Panc1 (cell line): Measurements from ENCODE around the gene SLC22A16. TPM values are rescaled to one million over a fixed set of nuclear protein-coding genes. Genes with fewer than 3 reads are reported as not detected.

ENCODE experiments used
- ATAC-seq: fragments of 200-7000 bp; cut with Tn5 transposase; 2 replicates; pipeline ENCODE4 v1.9.1; 2020; ENCODE audit warnings: mild to moderate bottlenecking, moderate library complexity
- BruUV-seq: library from RNA; stranded (reverse); fragments of 400-500 nt; replicated peaks from 2 replicates; lab custom pipeline; 2021; lab: Mats Ljungman, UMichigan
- CTCF ChIA-PET: fragments of 300-600 bp; sonication (Branson Sonifier 250); formaldehyde crosslinking; loops from one replicate; lab custom pipeline; 2022; ENCODE audit warnings: antibody characterized with exemption; lab: Charles Lee
- POLR2A ChIA-PET: fragments of 300-600 bp; sonication (Branson Sonifier 250); formaldehyde crosslinking; loops from one replicate; lab custom pipeline; 2022; ENCODE audit warnings: antibody characterized with exemption; lab: Charles Lee
- DNase-seq: peaks from one replicate; pipeline ENCODE4 v3.0.0-alpha.2; 2010; ENCODE audit warnings: low read depth, low spot score
- H3K27ac ChIP-seq: 2 replicates; pipeline ENCODE4 v1.5.1; 2011; ENCODE audit warnings: mild to moderate bottlenecking, low read length, inconsistent platforms
- H3K27me3 ChIP-seq: fragments of 200-500 bp; sonication (Bioruptor generic); 2 replicates; pipeline ENCODE4 v1.6.0; 2014; ENCODE audit warnings: low read length, inconsistent platforms; ENCODE audit not compliant: control insufficient read depth, insufficient read depth
- H3K36me3 ChIP-seq: fragments of 200-500 bp; sonication (Bioruptor generic); 2 replicates; pipeline ENCODE4 v1.5.1; 2014; ENCODE audit warnings: inconsistent platforms, mild to moderate bottlenecking, low read length, moderate library complexity; ENCODE audit not compliant: control insufficient read depth, insufficient read depth
- H3K4me1 ChIP-seq: 2 replicates; pipeline ENCODE4 v1.5.1; 2011; ENCODE audit warnings: inconsistent platforms, mild to moderate bottlenecking, low read length, moderate library complexity; ENCODE audit not compliant: control insufficient read depth, insufficient read depth
- H3K4me3 ChIP-seq, 2 experiments: 2 replicates each; pipeline ENCODE4 v1.5.1; 2011 to 2012; ENCODE audit warnings: low read depth in 2 of 2, low read length in 2 of 2, mild to moderate bottlenecking in 2 of 2, inconsistent platforms in 1 of 2, moderate library complexity in 1 of 2
- H3K9me3 ChIP-seq: fragments of 200-500 bp; sonication (Bioruptor generic); 2 replicates; pipeline ENCODE4 v1.5.1; 2014; ENCODE audit warnings: low read depth, mild to moderate bottlenecking, inconsistent platforms, low read length, moderate library complexity; ENCODE audit not compliant: control insufficient read depth, insufficient read depth
- POLR2AphosphoS5 ChIP-seq: IDR thresholded peaks from 2 replicates; pipeline ENCODE4 v1.6.1; 2012; ENCODE audit warnings: mild to moderate bottlenecking, low read depth, low read length, moderate library complexity
- SIN3A ChIP-seq: IDR thresholded peaks from 2 replicates; pipeline ENCODE4 v1.6.1; 2012; ENCODE audit warnings: low read depth, mild to moderate bottlenecking, low read length, moderate library complexity, borderline replicate concordance; ENCODE audit not compliant: insufficient read depth
- TCF7L2 ChIP-seq: IDR thresholded peaks from 2 replicates; pipeline ENCODE4 v1.6.1; 2011; ENCODE audit warnings: mild to moderate bottlenecking, low read depth, low read length, inconsistent platforms
- in situ Hi-C: cut with HindIII; loops from 2 replicates; pipeline ENCODE4 v1.10.0; 2016; ENCODE audit warnings: low sequenced_read_pairs, low pct_unique_long_range_greater_than_20kb
- intact Hi-C: fragments of 100-400 bp; cut with micrococcal nuclease; formaldehyde crosslinking; loops from one replicate; pipeline ENCODE4 v1.10.0; 2022; ENCODE audit not compliant: unreplicated experiment
- total RNA-seq: library from RNA; stranded (reverse); gene quantifications from one replicate; pipeline ENCODE4 v1.2.1, GENCODE V29; 2021; ENCODE audit not compliant: unreplicated experiment
- TF ChIP-seq, protein P1 (sequence below), 2 experiments: IDR thresholded peaks; 2 replicates each; pipeline ENCODE4 v1.6.1; 2011 to 2012; ENCODE audit warnings: low read depth in 2 of 2, control low read depth in 1 of 2, low read length in 1 of 2, mild to moderate bottlenecking in 1 of 2, moderate library complexity in 1 of 2; ENCODE audit not compliant: insufficient read depth in 1 of 2
- TF ChIP-seq, protein P2 (sequence below): fragments of 450-650 bp; IDR thresholded peaks from 2 replicates; pipeline ENCODE4 v1.5.1; 2017; ENCODE audit warnings: mild to moderate bottlenecking

SLC22A16 gene
- total RNA-seq, 1 experiment from 2014 or later, result not detected

- H3K4me3 ChIP-seq, result no peak overlapping the region
- ATAC-seq (no peak), DNase-seq (no peak)
- no TSS peak for BruUV-seq
- H3K9me3 ChIP-seq, result no peaks in the 10 kb centered on the region
- H3K27ac ChIP-seq, result no peak overlapping the region
- no peaks in the 10 kb centered on the region for H3K36me3 ChIP-seq
- intact Hi-C loops, result no loop called here
- peaks cover 40% of the 10 kb centered on the region for H3K27me3 ChIP-seq
- in situ Hi-C loops, result no loop called here
- TF ChIP-seq POLR2AphosphoS5 (no peak), SIN3A (no peak), TCF7L2 (no peak)
- TF ChIP-seq, protein P1, sequence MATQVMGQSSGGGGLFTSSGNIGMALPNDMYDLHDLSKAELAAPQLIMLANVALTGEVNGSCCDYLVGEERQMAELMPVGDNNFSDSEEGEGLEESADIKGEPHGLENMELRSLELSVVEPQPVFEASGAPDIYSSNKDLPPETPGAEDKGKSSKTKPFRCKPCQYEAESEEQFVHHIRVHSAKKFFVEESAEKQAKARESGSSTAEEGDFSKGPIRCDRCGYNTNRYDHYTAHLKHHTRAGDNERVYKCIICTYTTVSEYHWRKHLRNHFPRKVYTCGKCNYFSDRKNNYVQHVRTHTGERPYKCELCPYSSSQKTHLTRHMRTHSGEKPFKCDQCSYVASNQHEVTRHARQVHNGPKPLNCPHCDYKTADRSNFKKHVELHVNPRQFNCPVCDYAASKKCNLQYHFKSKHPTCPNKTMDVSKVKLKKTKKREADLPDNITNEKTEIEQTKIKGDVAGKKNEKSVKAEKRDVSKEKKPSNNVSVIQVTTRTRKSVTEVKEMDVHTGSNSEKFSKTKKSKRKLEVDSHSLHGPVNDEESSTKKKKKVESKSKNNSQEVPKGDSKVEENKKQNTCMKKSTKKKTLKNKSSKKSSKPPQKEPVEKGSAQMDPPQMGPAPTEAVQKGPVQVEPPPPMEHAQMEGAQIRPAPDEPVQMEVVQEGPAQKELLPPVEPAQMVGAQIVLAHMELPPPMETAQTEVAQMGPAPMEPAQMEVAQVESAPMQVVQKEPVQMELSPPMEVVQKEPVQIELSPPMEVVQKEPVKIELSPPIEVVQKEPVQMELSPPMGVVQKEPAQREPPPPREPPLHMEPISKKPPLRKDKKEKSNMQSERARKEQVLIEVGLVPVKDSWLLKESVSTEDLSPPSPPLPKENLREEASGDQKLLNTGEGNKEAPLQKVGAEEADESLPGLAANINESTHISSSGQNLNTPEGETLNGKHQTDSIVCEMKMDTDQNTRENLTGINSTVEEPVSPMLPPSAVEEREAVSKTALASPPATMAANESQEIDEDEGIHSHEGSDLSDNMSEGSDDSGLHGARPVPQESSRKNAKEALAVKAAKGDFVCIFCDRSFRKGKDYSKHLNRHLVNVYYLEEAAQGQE (IDR thresholded peaks at IDR 0.05; ENCODE audit: insufficient read depth in 1 of 2, low read depth in 2 of 2, low read length in 1 of 2), result no peak
- TF ChIP-seq, protein P2, sequence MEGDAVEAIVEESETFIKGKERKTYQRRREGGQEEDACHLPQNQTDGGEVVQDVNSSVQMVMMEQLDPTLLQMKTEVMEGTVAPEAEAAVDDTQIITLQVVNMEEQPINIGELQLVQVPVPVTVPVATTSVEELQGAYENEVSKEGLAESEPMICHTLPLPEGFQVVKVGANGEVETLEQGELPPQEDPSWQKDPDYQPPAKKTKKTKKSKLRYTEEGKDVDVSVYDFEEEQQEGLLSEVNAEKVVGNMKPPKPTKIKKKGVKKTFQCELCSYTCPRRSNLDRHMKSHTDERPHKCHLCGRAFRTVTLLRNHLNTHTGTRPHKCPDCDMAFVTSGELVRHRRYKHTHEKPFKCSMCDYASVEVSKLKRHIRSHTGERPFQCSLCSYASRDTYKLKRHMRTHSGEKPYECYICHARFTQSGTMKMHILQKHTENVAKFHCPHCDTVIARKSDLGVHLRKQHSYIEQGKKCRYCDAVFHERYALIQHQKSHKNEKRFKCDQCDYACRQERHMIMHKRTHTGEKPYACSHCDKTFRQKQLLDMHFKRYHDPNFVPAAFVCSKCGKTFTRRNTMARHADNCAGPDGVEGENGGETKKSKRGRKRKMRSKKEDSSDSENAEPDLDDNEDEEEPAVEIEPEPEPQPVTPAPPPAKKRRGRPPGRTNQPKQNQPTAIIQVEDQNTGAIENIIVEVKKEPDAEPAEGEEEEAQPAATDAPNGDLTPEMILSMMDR, result no peak
- H3K4me1 ChIP-seq, result no peaks in the 10 kb centered on the region
- ChIA-PET POLR2A (no interaction called here), CTCF (no interaction called here)
Observed at GRCh38 chr6:110425816-110426215, 50.6 kb downstream of the SLC22A16 start.

DNA sequence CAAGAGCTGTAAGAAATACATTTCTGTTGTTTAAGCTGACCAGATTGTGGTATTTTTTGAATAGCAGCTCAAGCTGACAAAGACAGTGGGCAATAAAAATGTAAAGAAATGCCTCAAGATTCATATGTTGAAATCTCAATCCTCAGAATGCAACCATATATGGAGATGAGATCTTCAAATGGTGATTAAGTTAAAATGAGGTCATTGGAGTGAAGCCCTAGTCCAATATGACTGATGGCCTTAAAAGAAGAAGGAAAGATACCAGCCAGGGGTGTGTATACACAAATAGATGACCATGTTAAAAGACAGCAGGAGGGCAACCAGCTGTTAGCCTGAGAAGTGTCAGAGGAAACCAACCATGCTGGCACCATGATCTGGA lies 54.0 kb downstream of the SLC22A16 start:
- no peaks in the 10 kb centered on the region for H3K9me3 ChIP-seq
- ATAC-seq (no peak), DNase-seq (no peak)
- no peaks in the 10 kb centered on the region for H3K4me1 ChIP-seq
- H3K27me3 ChIP-seq, result peaks cover 40% of the 10 kb centered on the region
- intact Hi-C loops (no loop called here), in situ Hi-C loops (no loop called here)
- ChIA-PET POLR2A (no interaction called here), CTCF (no interaction called here)
- TF ChIP-seq, protein P1 (IDR thresholded peaks at IDR 0.05; ENCODE audit: insufficient read depth in 1 of 2, low read depth in 2 of 2, low read length in 1 of 2), result no peak
- no peak for TF ChIP-seq TCF7L2
- no peak for TF ChIP-seq POLR2AphosphoS5
- no peak for TF ChIP-seq SIN3A
- TF ChIP-seq, protein P2, result no peak
- no TSS peak for BruUV-seq
- H3K27ac ChIP-seq, result no peak overlapping the region
- H3K36me3 ChIP-seq, result no peaks in the 10 kb centered on the region
- H3K4me3 ChIP-seq, result no peak overlapping the region
